ENCODE measurements around the gene TACR2.

- TF ChIP-seq POLR2A (IDR thresholded peaks at IDR 0.05): no peak
- TF ChIP-seq CTCF (IDR thresholded peaks at IDR 0.05): no peak
- TF ChIP-seq POLR2AphosphoS5 (IDR thresholded peaks at IDR 0.05): no peak
- no peak for TF ChIP-seq EP300 (IDR thresholded peaks at IDR 0.05)
Measured at GRCh38 chr10:69425041-69425440, 8.3 kb upstream of the TACR2 start.
